Choroid plexus epithelial cell (primary cell): ENCODE results near the gene STAG2.

Source experiments
- DNase-seq: peaks from one replicate; pipeline ENCODE4 v3.0.0-alpha.2; 2010; ENCODE audit warnings: low read depth
- H3K4me3 ChIP-seq: 2 replicates; pipeline ENCODE4 v1.5.1; 2011; ENCODE audit warnings: low read depth, mild to moderate bottlenecking, control low read depth, low read length, moderate library complexity
- TF ChIP-seq, protein P1 (sequence below): conservative IDR thresholded peaks from 2 replicates; pipeline ENCODE4 v1.5.1; 2011; ENCODE audit warnings: low read depth, mild to moderate bottlenecking, control low read depth, inconsistent platforms, low read length, moderate library complexity

STAG2 gene

DNA sequence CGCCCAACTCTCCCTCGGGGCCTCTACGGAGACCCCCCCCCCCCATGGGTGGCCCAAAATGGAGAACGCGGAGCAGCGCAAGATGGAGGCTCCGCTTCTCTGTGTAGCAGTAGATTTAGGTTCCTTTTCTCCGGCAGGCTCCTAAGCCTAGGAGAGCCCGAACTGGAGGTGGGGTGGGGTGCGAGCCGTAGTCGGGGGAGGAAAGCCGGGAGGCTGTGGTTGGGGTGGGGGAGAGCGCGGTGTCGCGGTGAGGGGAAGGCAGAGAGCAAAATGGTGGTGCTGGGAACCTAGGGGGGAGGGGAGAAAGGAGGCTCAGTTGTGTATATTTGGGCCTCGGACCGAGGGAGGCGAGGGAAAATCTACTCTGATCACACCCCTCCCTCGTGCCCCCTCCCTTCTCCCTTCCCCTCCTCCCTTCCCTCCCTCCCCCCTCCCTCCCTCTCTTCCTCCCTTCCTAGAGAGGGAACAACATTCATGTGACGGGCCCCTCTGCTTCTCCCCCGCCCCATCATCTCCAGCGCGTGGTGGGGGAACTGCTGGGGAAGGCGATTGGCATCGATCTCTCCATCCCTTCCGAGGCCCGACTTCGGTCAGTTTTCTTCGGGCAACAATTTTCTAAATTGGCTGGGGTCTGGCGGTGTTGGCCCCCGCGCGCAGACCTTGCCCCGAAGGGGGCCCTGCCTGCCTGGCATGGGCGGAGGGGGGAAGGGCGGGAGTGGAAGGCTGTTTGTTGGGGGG, at the start of gene STAG2:
STAG2 (plus strand) TSS at position 439 of the 738 bp plus-strand sequence. CDS start 60,922 bp downstream, outside the sequence.
- TF ChIP-seq, protein P1, sequence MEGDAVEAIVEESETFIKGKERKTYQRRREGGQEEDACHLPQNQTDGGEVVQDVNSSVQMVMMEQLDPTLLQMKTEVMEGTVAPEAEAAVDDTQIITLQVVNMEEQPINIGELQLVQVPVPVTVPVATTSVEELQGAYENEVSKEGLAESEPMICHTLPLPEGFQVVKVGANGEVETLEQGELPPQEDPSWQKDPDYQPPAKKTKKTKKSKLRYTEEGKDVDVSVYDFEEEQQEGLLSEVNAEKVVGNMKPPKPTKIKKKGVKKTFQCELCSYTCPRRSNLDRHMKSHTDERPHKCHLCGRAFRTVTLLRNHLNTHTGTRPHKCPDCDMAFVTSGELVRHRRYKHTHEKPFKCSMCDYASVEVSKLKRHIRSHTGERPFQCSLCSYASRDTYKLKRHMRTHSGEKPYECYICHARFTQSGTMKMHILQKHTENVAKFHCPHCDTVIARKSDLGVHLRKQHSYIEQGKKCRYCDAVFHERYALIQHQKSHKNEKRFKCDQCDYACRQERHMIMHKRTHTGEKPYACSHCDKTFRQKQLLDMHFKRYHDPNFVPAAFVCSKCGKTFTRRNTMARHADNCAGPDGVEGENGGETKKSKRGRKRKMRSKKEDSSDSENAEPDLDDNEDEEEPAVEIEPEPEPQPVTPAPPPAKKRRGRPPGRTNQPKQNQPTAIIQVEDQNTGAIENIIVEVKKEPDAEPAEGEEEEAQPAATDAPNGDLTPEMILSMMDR, result no peak
- peak within 1 kb of the TSS; percentile 74 for H3K4me3 ChIP-seq
- peak; percentile 93 for DNase-seq

DNA sequence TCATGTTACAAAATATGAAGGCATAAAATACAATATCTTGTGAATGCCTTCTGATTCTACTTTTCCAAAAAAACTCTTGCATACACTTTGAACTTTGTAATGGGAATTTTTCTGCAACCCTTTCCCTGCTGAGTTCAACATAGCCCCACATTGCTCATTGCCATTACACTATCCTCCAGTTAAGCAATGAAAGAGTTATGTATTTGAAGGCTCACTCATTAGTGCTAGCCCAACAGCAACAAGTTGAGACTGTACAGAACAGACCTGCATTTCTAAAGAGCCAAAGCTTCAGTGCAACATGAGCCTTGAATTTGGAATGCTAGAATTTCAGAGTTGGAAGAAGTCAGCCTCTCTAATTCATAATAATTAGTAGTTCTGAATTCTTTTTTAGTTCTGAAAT, 44.4 kb upstream of the STAG2 start:
- TF ChIP-seq, protein P1, result no peak
- peak; percentile 11 for DNase-seq
- H3K4me3 ChIP-seq, result no peak overlapping the region

DNA sequence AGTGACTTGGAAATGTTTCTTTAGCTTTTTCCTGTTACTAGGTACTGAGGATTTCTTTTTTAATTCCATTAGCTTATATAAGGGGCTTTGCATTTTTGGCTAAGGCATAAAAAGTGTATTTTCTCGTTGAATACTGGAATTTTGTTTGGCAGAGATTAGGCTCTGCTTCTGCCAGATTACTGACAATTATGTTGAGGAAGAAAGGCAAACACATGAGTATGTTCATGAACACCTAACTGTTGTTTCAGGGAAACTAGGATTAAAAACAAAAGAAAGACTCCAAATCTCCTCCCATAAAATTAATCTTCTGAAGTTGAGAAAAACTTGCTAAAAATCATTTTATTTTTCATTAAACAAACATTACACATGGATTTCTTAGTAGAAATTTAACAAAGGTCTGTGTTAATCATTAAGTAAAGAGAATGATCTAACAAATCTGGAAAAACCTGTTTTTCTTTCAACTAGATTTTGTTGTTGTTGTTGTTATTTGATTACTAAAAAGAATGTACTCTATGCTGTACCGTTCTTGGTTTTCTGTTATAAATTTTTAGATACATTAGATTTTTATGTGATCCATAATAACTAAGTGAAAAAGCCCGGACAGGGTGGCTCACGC, 43.3 kb upstream of the STAG2 start:
- no peak overlapping the region for H3K4me3 ChIP-seq
- DNase-seq, result no peak
- TF ChIP-seq, protein P1, result no peak

DNA sequence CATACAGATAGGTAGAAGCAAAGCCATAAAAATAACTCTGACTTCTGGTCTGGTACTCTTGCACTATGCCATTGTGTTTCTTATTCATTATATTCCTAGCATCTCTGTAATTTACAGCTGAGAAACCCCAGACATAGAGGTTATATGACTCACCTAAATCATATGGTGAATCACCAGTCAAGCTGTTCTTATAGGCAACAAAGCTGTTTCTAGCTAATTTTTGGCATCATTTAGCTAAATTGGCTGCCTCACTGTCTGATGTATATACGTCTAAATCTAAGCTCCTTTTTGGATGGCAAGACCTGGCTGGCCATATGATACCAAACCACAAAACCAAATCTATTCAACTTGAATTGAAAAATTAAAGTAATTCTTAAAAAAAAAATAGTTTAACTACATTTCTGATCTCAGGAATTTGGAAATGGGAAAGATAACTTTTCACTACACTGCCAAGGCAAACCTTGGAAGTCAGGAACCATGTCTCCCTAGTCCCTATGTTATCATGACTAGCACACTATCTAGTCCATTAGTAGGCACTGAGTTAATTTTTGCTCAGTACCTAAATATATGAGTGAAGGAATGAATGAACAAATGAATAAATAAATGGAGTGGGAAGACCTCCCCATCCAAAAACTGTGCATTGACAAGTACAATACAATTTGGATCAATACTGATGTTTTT, 41.3 kb upstream of the STAG2 start:
- no peak overlapping the region for H3K4me3 ChIP-seq
- DNase-seq, result peak; percentile 79
- TF ChIP-seq, protein P1, result no peak

DNA sequence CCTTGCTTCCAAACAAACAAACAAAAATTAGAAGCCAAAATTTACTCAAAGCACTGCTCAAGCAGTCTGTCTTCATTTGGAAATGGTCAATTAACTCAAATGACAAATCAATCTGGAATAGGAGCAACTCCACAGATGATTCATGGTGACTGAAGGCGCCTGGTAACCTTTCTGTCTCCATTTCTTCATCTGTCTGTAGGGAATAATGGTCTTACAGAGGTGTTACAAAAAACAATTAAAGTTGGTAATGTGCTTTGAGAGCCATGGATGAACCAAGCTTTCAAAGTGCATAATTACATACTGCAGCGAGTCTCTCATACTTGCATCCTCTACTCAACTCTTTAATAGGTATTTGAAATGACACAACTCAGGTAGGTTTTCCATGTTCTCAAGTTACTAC, 38.3 kb upstream of the STAG2 start:
- DNase-seq, result no peak
- TF ChIP-seq, protein P1, result no peak
- H3K4me3 ChIP-seq, result no peak overlapping the region

DNA sequence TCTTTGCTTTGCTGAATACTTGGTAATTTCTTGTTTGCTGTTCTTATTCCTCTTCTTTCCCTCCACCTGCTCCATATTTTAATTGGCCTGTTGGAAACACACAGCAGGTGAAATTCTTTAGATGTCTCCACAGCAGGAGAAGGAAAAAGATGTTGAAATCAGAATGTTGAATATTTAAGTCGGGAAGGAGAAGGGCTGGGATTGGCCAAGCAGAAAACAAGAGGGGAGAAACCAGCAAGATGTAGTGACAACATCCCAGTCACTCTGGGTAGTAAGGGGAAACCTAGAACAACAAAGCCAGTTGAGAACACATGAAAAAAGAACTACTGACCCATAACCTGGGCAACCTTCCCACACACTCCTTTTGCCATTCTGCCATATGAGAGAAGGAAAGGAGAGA, 37.3 kb upstream of the STAG2 start:
- TF ChIP-seq, protein P1, result no peak
- no peak overlapping the region for H3K4me3 ChIP-seq
- peak; percentile 76 for DNase-seq
